HG03139 (cell line): ENCODE data around the gene SLC15A4.
"Not testable (repeated sequence)": the region's sequence is repeated elsewhere in the genome, so short reads cannot be mapped to it uniquely, and the experiment has no call there.

ENCODE experiments used
- ATAC-seq: cut with Tn5 transposase; IDR thresholded peaks from one replicate; pipeline ENCODE4 v1.9.1; 2021; ENCODE audit not compliant: unreplicated experiment

Gene SLC15A4

GRCh38 chr12:128823916-128824839, at the start of gene SLC15A4:
TSS of gene SLC15A4 (minus strand) at chr12:128823958. CDS start at chr12:128823943, 15 bp downstream.
- ATAC-seq, result peak; percentile 79

- ATAC-seq, result no peak
Measured at GRCh38 chr12:128872303-128872702, 48.5 kb upstream of the SLC15A4 start.

- no peak for ATAC-seq
Measured at GRCh38 chr12:128871516-128871892, 47.7 kb upstream of the SLC15A4 start.

- ATAC-seq, result no peak
Measured at GRCh38 chr12:128867466-128867865, 43.7 kb upstream of the SLC15A4 start.

GRCh38 chr12:128864516-128865186, 40.9 kb upstream of the SLC15A4 start:
- ATAC-seq, result no peak

GRCh38 chr12:128863957-128864356, 40.2 kb upstream of the SLC15A4 start:
- ATAC-seq, result no peak

- no peak for ATAC-seq
Measured at GRCh38 chr12:128861226-128862016, 37.7 kb upstream of the SLC15A4 start.

GRCh38 chr12:128859311-128859710, 35.6 kb upstream of the SLC15A4 start:
- no peak for ATAC-seq

GRCh38 chr12:128857133-128857763, 33.5 kb upstream of the SLC15A4 start:
- no peak for ATAC-seq

GRCh38 chr12:128856791-128857078, 33.0 kb upstream of the SLC15A4 start:
- ATAC-seq, result no peak

GRCh38 chr12:128856035-128856790, 32.5 kb upstream of the SLC15A4 start:
- no peak for ATAC-seq

GRCh38 chr12:128853600-128854197, 29.9 kb upstream of the SLC15A4 start:
- ATAC-seq, result no peak

- no peak for ATAC-seq
Measured at GRCh38 chr12:128852885-128853599, 29.3 kb upstream of the SLC15A4 start, which contains the start of gene GLT1D1. TSS of gene GLT1D1 (plus strand) at chr12:128853478. CDS start at chr12:128853582, 104 bp downstream.

GRCh38 chr12:128852026-128852698, 28.4 kb upstream of the SLC15A4 start:
- ATAC-seq, result no peak

GRCh38 chr12:128851429-128851828, 27.7 kb upstream of the SLC15A4 start:
- ATAC-seq, result not testable (repeated sequence)

- no peak for ATAC-seq
Measured at GRCh38 chr12:128850400-128850799, 26.6 kb upstream of the SLC15A4 start.

- ATAC-seq, result not testable (repeated sequence)
Measured at GRCh38 chr12:128849806-128850205, 26.0 kb upstream of the SLC15A4 start.

GRCh38 chr12:128848371-128848770, 24.6 kb upstream of the SLC15A4 start:
- no peak for ATAC-seq

GRCh38 chr12:128846671-128847070, 22.9 kb upstream of the SLC15A4 start:
- ATAC-seq, result not testable (repeated sequence)
